ENCODE data around the gene MRPL20.

Gene MRPL20

GRCh38 chr1:1377540-1378205 lies 29.4 kb downstream of the MRPL20 start:
- no peak overlapping the region for H3K4me3 ChIP-seq (ENCODE audit: severe bottlenecking)
- H3K4me1 ChIP-seq (ENCODE audit: insufficient read depth, poor library complexity, severe bottlenecking): peaks cover 4% of the 10 kb centered on the region
- ATAC-seq (ENCODE audit: low read depth) (no peak), DNase-seq (ENCODE audit: low spot score) (no peak)
- no peak for TF ChIP-seq CTCF (IDR thresholded peaks at IDR 0.05; ENCODE audit: poor library complexity, severe bottlenecking)
- peaks cover 8% of the 10 kb centered on the region for H3K36me3 ChIP-seq (ENCODE audit: low read depth)
- no peak overlapping the region for H3K27ac ChIP-seq (ENCODE audit: poor library complexity, severe bottlenecking)
- no peaks in the 10 kb centered on the region for H3K27me3 ChIP-seq (ENCODE audit: insufficient read depth, poor library complexity, severe bottlenecking)
- H3K9me3 ChIP-seq (ENCODE audit: severe bottlenecking): no peaks in the 10 kb centered on the region

GRCh38 chr1:1376551-1377226 lies 30.4 kb downstream of the MRPL20 start:
- Histone ChIP-seq H3K4me3 (ENCODE audit: severe bottlenecking) (no peak overlapping the region), H3K27ac (ENCODE audit: poor library complexity, severe bottlenecking) (peak overlapping the region; percentile 63), H3K36me3 (ENCODE audit: low read depth) (peaks cover 8% of the 10 kb centered on the region), H3K27me3 (ENCODE audit: insufficient read depth, poor library complexity, severe bottlenecking) (no peaks in the 10 kb centered on the region), H3K9me3 (ENCODE audit: severe bottlenecking) (no peaks in the 10 kb centered on the region), H3K4me1 (ENCODE audit: insufficient read depth, poor library complexity, severe bottlenecking) (peaks cover 4% of the 10 kb centered on the region)
- DNase-seq (ENCODE audit: low spot score) (no peak), ATAC-seq (ENCODE audit: low read depth) (no peak)
- TF ChIP-seq CTCF (IDR thresholded peaks at IDR 0.05; ENCODE audit: poor library complexity, severe bottlenecking): no peak

GRCh38 chr1:1374929-1375662 lies 32.0 kb downstream of the MRPL20 start, which contains the start of gene AURKAIP1:
AURKAIP1 (minus strand) TSS chr1:1375207; CDS start chr1:1374756, 451 bp downstream.
- Histone ChIP-seq H3K4me3 (ENCODE audit: severe bottlenecking) (peak within 1 kb of the TSS; percentile 78), H3K27ac (ENCODE audit: poor library complexity, severe bottlenecking) (peak within 1 kb of the TSS; percentile 63), H3K27me3 (ENCODE audit: insufficient read depth, poor library complexity, severe bottlenecking) (no peaks in the 10 kb centered on the region), H3K4me1 (ENCODE audit: insufficient read depth, poor library complexity, severe bottlenecking) (peaks cover 4% of the 10 kb centered on the region), H3K9me3 (ENCODE audit: severe bottlenecking) (no peaks in the 10 kb centered on the region), H3K36me3 (ENCODE audit: low read depth) (peaks cover 8% of the 10 kb centered on the region)
- ATAC-seq (ENCODE audit: low read depth) (peak; percentile 93), DNase-seq (ENCODE audit: low spot score) (peak; percentile 98)
- TF ChIP-seq CTCF (IDR thresholded peaks at IDR 0.05; ENCODE audit: poor library complexity, severe bottlenecking): peak; percentile 22

- TF ChIP-seq CTCF (IDR thresholded peaks at IDR 0.05; ENCODE audit: poor library complexity, severe bottlenecking): no peak
- DNase-seq (ENCODE audit: low spot score) (no peak), ATAC-seq (ENCODE audit: low read depth) (no peak; the same call in 2 of the 3 replicates)
- peak overlapping the region; percentile 63 for H3K27ac ChIP-seq (ENCODE audit: poor library complexity, severe bottlenecking)
- peaks cover 8% of the 10 kb centered on the region for H3K36me3 ChIP-seq (ENCODE audit: low read depth)
- H3K9me3 ChIP-seq (ENCODE audit: severe bottlenecking): no peaks in the 10 kb centered on the region
- peak overlapping the region; percentile 78 for H3K4me3 ChIP-seq (ENCODE audit: severe bottlenecking)
- peaks cover 4% of the 10 kb centered on the region for H3K4me1 ChIP-seq (ENCODE audit: insufficient read depth, poor library complexity, severe bottlenecking)
- no peaks in the 10 kb centered on the region for H3K27me3 ChIP-seq (ENCODE audit: insufficient read depth, poor library complexity, severe bottlenecking)
These were observed 32.5 kb downstream of the MRPL20 start for GRCh38 chr1:1374589-1374928.
